ENCODE measurements around the gene GLYR1.

GLYR1 gene

DNA sequence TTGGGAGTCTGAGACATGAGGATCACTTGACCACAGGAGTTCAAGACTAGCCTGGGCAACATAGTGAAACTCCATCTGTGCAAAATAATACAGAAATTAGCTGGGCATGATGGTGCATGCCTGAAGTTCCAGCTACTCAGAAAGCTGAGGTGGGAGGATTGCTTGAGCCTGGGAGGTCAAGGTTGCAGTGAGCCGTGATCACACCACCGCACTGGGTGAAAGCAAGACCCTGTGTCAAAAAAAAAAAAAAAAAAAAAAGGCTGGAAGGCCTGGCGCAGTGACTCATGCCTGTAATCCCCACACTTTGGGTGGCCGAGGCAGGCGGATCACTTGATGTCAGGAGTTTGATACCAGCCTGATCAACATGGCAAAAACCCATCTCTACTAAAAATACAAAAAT is 8.3 kb upstream of the GLYR1 start:
- no peaks in the 10 kb centered on the region for H3K9me3 ChIP-seq (ENCODE audit: low read length)

DNA sequence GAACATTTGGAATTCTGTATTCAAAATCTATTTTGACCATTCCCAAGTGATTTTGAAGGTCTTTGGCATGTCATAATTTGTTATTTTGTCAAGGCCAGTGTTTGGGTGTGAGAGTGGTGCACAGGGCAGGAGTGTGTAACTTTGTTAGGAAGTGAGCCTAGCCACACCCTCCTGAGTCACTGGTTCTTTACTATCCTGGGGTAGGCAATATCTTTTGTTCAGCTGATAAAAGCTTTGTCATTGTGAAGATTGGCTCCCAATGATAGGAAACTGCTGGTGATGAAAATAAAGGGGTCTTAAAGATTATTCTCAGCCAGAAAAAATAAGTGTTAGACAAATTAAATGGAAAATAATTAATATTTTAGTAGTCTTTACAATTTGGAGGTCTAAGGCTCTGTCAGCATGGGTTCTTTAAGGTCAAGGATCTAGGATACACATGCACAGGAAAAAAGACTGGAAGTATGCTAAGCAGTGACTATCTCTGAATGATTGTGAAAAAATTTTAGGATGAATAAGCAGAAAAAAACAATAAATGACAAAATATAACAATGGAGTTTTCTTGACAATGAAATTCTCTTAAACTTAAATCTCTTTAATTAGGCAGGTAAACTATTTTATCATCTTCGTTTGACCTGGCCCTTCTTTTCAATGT is 5.3 kb upstream of the GLYR1 start:
- Histone ChIP-seq H3K36me3 (ENCODE audit: insufficient read depth, low read length) (peaks cover 33% of the 10 kb centered on the region), H3K4me1 (ENCODE audit: insufficient read depth, low read length) (peaks cover 34% of the 10 kb centered on the region), H3K27me3 (ENCODE audit: insufficient read depth, low read length) (no peaks in the 10 kb centered on the region), H3K4me3 (ENCODE audit: low read length) (no peak overlapping the region), H3K9me3 (ENCODE audit: low read length) (no peaks in the 10 kb centered on the region), H2AFZ (ENCODE audit: low read depth, low read length) (no peak overlapping the region)

More for the DNA sequence above, 8.3 kb upstream of the GLYR1 start:
- Histone ChIP-seq H2AFZ (ENCODE audit: low read depth, low read length) (no peak overlapping the region), H3K36me3 (ENCODE audit: insufficient read depth, low read length) (peaks cover 63% of the 10 kb centered on the region), H3K4me1 (ENCODE audit: insufficient read depth, low read length) (peaks cover 15% of the 10 kb centered on the region), H3K4me3 (ENCODE audit: low read length) (no peak overlapping the region), H3K27me3 (ENCODE audit: insufficient read depth, low read length) (no peaks in the 10 kb centered on the region)

DNA sequence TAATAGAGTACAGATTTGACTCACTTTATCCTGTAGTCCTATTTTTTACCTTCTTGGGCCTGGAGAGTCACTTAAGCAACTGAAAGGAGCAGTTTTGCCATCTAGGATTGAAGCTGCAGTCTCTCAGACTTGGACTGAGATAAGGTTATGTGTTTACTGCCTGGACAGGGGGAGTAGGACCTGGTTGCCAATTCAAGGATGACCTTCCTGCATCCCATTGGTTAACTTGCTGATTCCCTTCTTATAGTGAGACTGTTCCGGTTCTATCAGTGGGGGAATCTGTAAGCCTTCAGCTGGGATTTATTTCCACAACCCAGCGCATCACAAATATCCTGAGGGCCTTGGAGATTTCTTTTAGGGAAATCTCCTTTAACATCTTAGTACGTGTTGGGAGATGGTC is 3.1 kb upstream of the GLYR1 start:
- Histone ChIP-seq H3K9me3 (ENCODE audit: low read length) (no peaks in the 10 kb centered on the region), H2AFZ (ENCODE audit: low read depth, low read length) (no peak overlapping the region), H3K4me3 (ENCODE audit: low read length) (peak overlapping the region; percentile 18), H3K27me3 (ENCODE audit: insufficient read depth, low read length) (no peaks in the 10 kb centered on the region), H3K4me1 (ENCODE audit: insufficient read depth, low read length) (peaks cover 47% of the 10 kb centered on the region), H3K36me3 (ENCODE audit: insufficient read depth, low read length) (peaks cover 24% of the 10 kb centered on the region)

DNA sequence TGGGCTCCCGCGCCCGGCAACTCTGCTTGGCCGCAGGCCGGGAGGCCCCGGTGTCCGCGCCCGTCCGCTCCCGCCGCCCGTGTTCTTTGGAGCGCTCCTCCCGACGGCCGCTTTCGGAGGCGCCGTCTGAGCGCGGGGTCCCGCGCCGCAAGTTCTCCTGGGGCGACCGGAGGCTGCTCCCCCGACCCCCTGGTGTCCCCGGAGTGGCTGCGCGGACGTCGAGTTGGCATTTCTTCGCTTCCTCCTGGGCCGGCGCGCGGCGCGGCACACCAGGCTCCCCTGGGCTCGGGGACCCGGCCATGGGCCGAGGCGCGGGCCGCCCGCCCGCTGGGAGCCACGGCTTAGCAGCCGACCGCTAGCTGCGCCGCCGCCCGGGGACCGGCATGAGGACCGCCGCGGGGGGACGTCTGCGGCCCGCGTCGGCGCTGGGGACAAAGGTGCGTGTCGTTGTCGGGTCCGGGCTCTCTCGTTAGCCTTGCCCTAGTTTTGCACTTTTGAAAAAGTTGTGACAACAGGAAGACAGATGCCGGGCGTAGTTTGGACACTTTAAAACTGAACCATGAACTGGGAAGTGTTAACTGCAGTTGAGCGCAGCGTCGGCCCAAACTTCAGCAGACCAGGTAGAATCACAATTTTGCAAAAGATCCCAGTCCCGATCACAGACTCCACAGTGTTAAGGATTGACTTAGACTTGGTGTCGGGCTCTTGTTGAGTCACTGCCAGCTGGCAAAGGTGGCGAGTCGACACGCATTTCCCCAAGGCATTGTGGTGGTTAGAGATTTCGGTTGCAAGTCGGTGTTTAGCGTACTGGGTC is 893 bp upstream of the GLYR1 start:
- peak overlapping the region; percentile 92 for H3K4me3 ChIP-seq (ENCODE audit: low read length)

DNA sequence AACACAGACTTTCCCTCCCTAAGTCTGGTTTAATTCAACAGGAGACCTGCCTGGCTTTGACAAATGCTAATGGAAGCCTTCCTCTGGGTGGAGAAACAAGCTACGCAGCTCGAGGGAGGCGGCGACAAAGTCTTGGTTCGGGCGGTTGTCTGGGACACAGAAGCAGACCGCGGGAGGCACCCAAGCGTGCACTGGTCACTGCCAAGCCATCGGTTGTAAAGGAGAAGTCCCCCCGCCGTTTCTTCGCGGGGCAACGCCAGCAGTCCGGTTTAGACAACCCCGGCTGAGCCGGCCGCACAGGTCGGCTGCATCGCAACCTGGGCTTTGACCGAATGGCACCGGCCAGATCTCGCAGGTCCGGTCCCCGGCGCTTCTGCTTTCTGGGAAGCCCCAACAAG is 586 bp downstream of the GLYR1 start:
- H3K9me3 ChIP-seq (ENCODE audit: low read length) = no peaks in the 10 kb centered on the region
- peak overlapping the region; percentile 92 for H3K4me3 ChIP-seq (ENCODE audit: low read length)
- H2AFZ ChIP-seq (ENCODE audit: low read depth, low read length) = no peak overlapping the region
- peaks cover 35% of the 10 kb centered on the region for H3K4me1 ChIP-seq (ENCODE audit: insufficient read depth, low read length)
- no peaks in the 10 kb centered on the region for H3K27me3 ChIP-seq (ENCODE audit: insufficient read depth, low read length)
- H3K36me3 ChIP-seq (ENCODE audit: insufficient read depth, low read length) = peaks cover 39% of the 10 kb centered on the region

More for the DNA sequence above, 893 bp upstream of the GLYR1 start:
- peak overlapping the region; percentile 86 for H2AFZ ChIP-seq (ENCODE audit: low read depth, low read length)
- no peaks in the 10 kb centered on the region for H3K27me3 ChIP-seq (ENCODE audit: insufficient read depth, low read length)
- H3K9me3 ChIP-seq (ENCODE audit: low read length) = no peaks in the 10 kb centered on the region
- H3K36me3 ChIP-seq (ENCODE audit: insufficient read depth, low read length) = peaks cover 31% of the 10 kb centered on the region
- peaks cover 47% of the 10 kb centered on the region for H3K4me1 ChIP-seq (ENCODE audit: insufficient read depth, low read length)

DNA sequence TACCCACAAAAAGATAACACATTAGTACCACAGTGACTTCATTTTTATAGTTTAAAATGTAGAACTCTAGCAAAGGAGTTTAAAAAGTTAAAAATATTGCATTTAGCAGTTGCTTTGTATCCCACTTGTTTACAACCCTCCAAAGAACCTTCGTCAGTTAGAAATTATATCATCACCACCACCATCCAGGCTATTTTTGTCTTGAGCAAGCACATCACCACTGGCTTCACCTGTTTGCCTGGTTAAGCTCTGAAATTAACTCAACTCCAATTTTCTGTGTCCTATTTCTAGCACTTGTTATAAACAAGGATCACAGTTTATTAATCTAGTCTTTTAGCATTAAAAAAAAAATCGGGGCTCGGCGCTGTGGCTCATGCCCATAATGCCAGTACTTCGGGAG is 6.1 kb downstream of the GLYR1 start:
- no peak overlapping the region for H2AFZ ChIP-seq (ENCODE audit: low read depth, low read length)
- no peak overlapping the region for H3K4me3 ChIP-seq (ENCODE audit: low read length)
- H3K4me1 ChIP-seq (ENCODE audit: insufficient read depth, low read length) = peaks cover 8% of the 10 kb centered on the region
- peaks cover 87% of the 10 kb centered on the region for H3K36me3 ChIP-seq (ENCODE audit: insufficient read depth, low read length)
- H3K27me3 ChIP-seq (ENCODE audit: insufficient read depth, low read length) = no peaks in the 10 kb centered on the region
- no peaks in the 10 kb centered on the region for H3K9me3 ChIP-seq (ENCODE audit: low read length)

DNA sequence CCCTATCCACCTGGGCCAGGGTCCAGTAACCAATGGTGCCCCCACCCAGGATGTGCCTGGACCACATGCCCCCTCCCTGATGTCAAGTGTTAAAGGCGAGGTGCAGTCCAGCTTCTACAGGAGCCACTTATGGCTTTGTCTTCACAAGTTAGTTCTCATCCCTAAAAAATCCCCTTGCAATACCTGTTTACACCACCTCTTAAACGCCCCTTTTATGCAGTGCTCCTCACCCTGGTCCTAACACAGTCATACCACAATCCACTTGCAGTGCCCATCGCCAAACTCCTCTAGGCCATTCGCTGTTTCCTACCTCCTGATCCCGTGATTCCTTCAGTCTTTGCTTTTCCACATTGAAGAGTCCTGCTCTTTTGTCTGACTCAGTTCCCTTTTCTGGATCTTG is 7.1 kb downstream of the GLYR1 start:
- H2AFZ ChIP-seq (ENCODE audit: low read depth, low read length) = no peak overlapping the region
- no peaks in the 10 kb centered on the region for H3K9me3 ChIP-seq (ENCODE audit: low read length)
- peaks cover 81% of the 10 kb centered on the region for H3K36me3 ChIP-seq (ENCODE audit: insufficient read depth, low read length)
- H3K4me3 ChIP-seq (ENCODE audit: low read length) = no peak overlapping the region
- no peaks in the 10 kb centered on the region for H3K27me3 ChIP-seq (ENCODE audit: insufficient read depth, low read length)
- no peaks in the 10 kb centered on the region for H3K4me1 ChIP-seq (ENCODE audit: insufficient read depth, low read length)

DNA sequence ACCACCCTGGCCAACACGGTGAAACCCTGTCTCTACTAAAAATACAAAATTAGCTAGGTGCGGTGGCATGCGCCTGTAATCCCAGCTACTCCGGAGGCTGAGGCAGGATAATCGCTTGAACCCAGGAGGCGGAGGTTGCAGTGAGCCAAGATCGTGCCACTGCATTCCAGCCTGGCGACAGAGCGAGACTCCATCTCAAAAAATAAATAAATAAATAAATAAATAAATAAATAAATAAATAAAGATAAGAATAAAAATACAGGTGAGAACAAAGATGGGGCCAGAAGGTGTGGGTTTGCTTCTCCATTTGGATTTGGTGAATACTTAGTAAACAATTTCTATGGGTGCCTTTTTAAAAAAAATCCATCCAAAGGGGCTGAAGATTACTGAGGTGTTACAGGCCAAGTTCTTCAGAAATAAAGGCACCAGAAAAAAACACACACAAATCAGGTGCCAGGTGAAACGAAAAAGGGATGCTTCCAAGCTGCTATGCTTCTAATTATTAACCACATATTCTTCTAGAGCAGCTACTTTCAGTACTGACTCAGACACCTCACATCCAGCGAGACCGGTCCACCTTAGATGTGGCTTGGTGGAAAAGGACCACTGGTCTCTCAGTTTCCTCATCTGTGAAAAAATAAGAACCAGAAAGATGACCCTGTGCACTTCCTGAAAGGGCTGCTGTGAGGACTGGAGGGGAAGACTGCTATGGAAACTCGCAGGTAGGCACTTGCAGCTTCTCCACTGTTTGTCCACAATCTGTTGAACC is 9.2 kb downstream of the GLYR1 start:
- Histone ChIP-seq H3K4me1 (ENCODE audit: insufficient read depth, low read length) (no peaks in the 10 kb centered on the region), H3K27me3 (ENCODE audit: insufficient read depth, low read length) (no peaks in the 10 kb centered on the region), H3K9me3 (ENCODE audit: low read length) (no peaks in the 10 kb centered on the region), H3K36me3 (ENCODE audit: insufficient read depth, low read length) (peaks cover 74% of the 10 kb centered on the region), H3K4me3 (ENCODE audit: low read length) (no peak overlapping the region), H2AFZ (ENCODE audit: low read depth, low read length) (no peak overlapping the region)

DNA sequence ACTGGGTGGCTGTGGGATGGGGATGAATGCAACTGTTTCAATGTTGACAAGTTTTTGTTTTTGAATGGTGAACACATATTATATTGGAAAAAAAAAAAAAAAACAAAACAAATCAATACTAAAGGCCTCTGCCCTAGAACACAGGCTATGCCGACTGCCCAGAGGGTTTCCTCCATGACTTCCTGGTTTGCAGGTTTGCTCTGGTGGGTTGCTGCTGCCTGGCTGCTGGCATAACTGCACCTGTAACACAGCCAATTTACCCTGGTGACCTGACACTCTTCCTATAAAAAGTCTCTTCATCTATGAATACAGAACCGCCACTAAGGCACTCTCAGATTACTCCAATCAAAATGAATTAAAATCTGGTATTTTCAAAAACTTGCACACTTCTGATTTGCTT is 10.4 kb downstream of the GLYR1 start:
- Histone ChIP-seq H3K4me1 (ENCODE audit: insufficient read depth, low read length) (no peaks in the 10 kb centered on the region), H2AFZ (ENCODE audit: low read depth, low read length) (no peak overlapping the region), H3K4me3 (ENCODE audit: low read length) (no peak overlapping the region), H3K27me3 (ENCODE audit: insufficient read depth, low read length) (no peaks in the 10 kb centered on the region), H3K36me3 (ENCODE audit: insufficient read depth, low read length) (peaks cover 77% of the 10 kb centered on the region), H3K9me3 (ENCODE audit: low read length) (no peaks in the 10 kb centered on the region)

DNA sequence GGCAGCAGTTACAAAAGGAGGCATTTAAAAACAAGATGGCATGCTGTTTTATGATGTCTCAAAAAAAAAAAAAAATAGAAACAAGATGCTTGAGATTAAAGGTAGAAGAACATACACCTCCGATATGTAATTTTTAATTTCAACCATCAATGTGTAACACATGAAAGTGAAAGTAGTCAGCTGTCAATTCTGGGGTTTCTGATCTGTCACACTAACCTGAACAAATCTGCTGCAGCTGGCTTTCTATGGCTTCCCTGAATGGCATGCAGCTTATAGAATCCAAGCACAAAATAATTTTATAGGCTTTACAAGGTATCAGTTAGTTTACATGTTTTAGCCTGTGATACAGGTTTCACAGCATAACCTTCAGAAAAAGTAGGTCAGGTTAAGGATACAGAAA is 13.5 kb downstream of the GLYR1 start:
- no peaks in the 10 kb centered on the region for H3K4me1 ChIP-seq (ENCODE audit: insufficient read depth, low read length)
- H3K9me3 ChIP-seq (ENCODE audit: low read length) = no peaks in the 10 kb centered on the region
- no peak overlapping the region for H3K4me3 ChIP-seq (ENCODE audit: low read length)
- no peak overlapping the region for H2AFZ ChIP-seq (ENCODE audit: low read depth, low read length)
- H3K27me3 ChIP-seq (ENCODE audit: insufficient read depth, low read length) = no peaks in the 10 kb centered on the region
- peaks cover 73% of the 10 kb centered on the region for H3K36me3 ChIP-seq (ENCODE audit: insufficient read depth, low read length)

DNA sequence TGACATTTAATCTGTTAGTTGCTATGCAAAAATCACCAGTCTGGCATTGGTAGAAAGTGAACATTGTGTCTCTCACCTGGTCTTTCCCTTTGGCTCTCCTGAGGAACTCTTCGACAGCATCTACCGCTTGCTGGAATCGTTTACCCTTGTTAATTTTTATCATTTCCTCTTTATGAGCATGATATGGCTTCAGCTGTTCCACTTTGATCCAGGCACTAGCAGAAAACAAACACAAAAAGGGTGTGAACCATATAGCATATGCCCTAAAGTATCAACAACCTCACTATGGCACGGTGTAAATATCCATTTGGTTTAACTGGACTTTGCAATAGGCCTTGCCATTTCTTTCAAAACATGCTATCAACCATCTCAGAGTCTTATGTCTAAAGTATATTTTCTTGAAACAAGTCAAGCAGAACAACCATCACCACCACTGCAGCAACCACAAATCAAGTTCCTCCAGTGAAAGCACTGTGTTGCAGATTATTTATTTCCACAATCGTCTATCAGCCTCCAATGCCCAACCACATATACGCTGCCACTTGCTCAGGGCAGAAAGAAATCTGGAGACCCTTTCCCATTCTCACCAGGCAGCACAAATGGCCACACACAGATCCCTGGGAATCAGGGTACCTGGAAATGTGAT is 14.3 kb downstream of the GLYR1 start:
- Histone ChIP-seq H3K9me3 (ENCODE audit: low read length) (no peaks in the 10 kb centered on the region), H2AFZ (ENCODE audit: low read depth, low read length) (no peak overlapping the region), H3K36me3 (ENCODE audit: insufficient read depth, low read length) (peaks cover 72% of the 10 kb centered on the region), H3K4me3 (ENCODE audit: low read length) (no peak overlapping the region), H3K27me3 (ENCODE audit: insufficient read depth, low read length) (no peaks in the 10 kb centered on the region), H3K4me1 (ENCODE audit: insufficient read depth, low read length) (no peaks in the 10 kb centered on the region)

DNA sequence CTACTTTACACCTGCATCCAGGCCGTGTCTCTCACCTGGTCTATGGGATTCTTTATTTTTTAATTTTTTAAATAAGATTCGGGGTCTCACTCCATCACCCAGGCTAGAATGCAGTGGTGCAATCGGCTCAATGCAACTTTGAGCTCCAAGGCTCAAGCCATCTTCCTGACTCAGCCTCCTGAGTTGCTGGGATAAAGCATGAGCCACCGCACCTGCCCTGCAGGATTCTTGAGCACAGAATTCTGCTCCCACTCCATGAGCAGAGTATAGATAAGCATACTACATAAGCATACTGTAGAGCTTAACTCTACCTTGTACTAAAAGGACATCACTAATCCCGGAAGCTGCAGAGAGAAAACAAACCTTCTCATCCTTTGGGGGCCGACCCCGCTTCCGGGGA is 15.5 kb downstream of the GLYR1 start:
- Histone ChIP-seq H3K9me3 (ENCODE audit: low read length) (no peaks in the 10 kb centered on the region), H3K4me1 (ENCODE audit: insufficient read depth, low read length) (peaks cover 4% of the 10 kb centered on the region), H3K36me3 (ENCODE audit: insufficient read depth, low read length) (peaks cover 73% of the 10 kb centered on the region), H3K27me3 (ENCODE audit: insufficient read depth, low read length) (no peaks in the 10 kb centered on the region), H2AFZ (ENCODE audit: low read depth, low read length) (no peak overlapping the region), H3K4me3 (ENCODE audit: low read length) (no peak overlapping the region)

DNA sequence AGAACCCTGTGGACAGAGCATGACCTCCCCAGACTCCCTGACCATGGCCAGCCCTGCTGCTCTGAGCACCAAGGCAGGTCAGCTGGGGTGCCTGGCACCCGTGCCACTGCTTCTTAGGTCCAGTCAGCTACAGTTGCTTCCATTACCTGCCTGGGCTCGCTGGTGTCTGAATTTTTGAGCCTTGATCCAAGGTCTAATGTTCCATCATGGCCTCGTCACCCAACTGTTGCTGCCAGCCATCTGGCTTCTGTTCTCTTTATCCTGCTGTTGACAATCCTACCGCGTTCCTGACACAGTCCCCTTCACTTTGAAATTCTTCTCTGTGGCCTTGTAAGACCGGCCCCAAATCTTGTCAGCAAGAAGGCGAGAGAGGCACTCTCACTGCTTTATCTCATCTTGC is 16.7 kb downstream of the GLYR1 start:
- Histone ChIP-seq H3K4me1 (ENCODE audit: insufficient read depth, low read length) (peaks cover 4% of the 10 kb centered on the region), H3K4me3 (ENCODE audit: low read length) (no peak overlapping the region), H2AFZ (ENCODE audit: low read depth, low read length) (no peak overlapping the region), H3K27me3 (ENCODE audit: insufficient read depth, low read length) (no peaks in the 10 kb centered on the region), H3K9me3 (ENCODE audit: low read length) (no peaks in the 10 kb centered on the region), H3K36me3 (ENCODE audit: insufficient read depth, low read length) (peaks cover 71% of the 10 kb centered on the region)
